Liver (tissue), 3 donors: ENCODE measurements around the gene B3GAT1.
"Not testable (repeated sequence)": the region's sequence is repeated elsewhere in the genome, so short reads cannot be mapped to it uniquely, and the experiment has no call there.

ENCODE experiments used
- EGR1 ChIP-seq, 2 donors: IDR thresholded peaks; 2 replicates each; pipeline ENCODE4 v1.6.1; 2016 to 2018; ENCODE audit warnings: antibody characterized with exemption in 2 of 2, low read depth in 2 of 2
- GABPA ChIP-seq, 2 donors: IDR thresholded peaks in 1 of 2; conservative IDR thresholded peaks in 1 of 2; 2 replicates each; pipeline ENCODE4 v1.6.1; 2016; ENCODE audit warnings: antibody characterized with exemption in 2 of 2, mild to moderate bottlenecking in 1 of 2, moderate library complexity in 1 of 2
- HNF4A ChIP-seq, 2 donors: conservative IDR thresholded peaks; 2 replicates each; pipeline ENCODE4 v1.6.1; 2016; ENCODE audit warnings: antibody characterized with exemption in 2 of 2, mild to moderate bottlenecking in 2 of 2
- HNF4G ChIP-seq: IDR thresholded peaks from 2 replicates; pipeline ENCODE4 v1.6.1; 2016; ENCODE audit warnings: antibody characterized with exemption
- NR2F2 ChIP-seq: IDR thresholded peaks from 2 replicates; pipeline ENCODE4 v1.6.1; 2016; ENCODE audit warnings: antibody characterized with exemption
- RAD21 ChIP-seq, 2 donors: IDR thresholded peaks; 2 replicates each; pipeline ENCODE4 v1.6.1; 2016; ENCODE audit warnings: antibody characterized with exemption in 2 of 2, mild to moderate bottlenecking in 2 of 2
- SP1 ChIP-seq: IDR thresholded peaks from 2 replicates; pipeline ENCODE4 v1.6.1; 2018; ENCODE audit warnings: antibody characterized with exemption, mild to moderate bottlenecking
- TAF1 ChIP-seq: conservative IDR thresholded peaks from 2 replicates; pipeline ENCODE4 v1.6.1; 2016; ENCODE audit warnings: antibody characterized with exemption, mild to moderate bottlenecking
- YY1 ChIP-seq: IDR thresholded peaks from 2 replicates; pipeline ENCODE4 v1.6.1; 2016; ENCODE audit warnings: antibody characterized with exemption, mild to moderate bottlenecking
- TF ChIP-seq, protein P1 (sequence below): fragments of 150-350 bp; IDR thresholded peaks from 2 replicates; pipeline ENCODE4 v1.5.1; 2017; ENCODE audit warnings: improper control_type of control experiment, low read depth, low read length; ENCODE audit not compliant: missing input control
- TF ChIP-seq, protein P2 (sequence below): IDR thresholded peaks from 2 replicates; pipeline ENCODE4 v1.6.1; 2016; ENCODE audit warnings: antibody characterized with exemption
- TF ChIP-seq, protein P3 (sequence below): IDR thresholded peaks from 2 replicates; pipeline ENCODE4 v1.6.1; 2016; ENCODE audit warnings: antibody characterized with exemption, mild to moderate bottlenecking
- TF ChIP-seq, protein P4 (sequence below): IDR thresholded peaks from 2 replicates; pipeline ENCODE4 v1.6.1; 2016; ENCODE audit warnings: antibody characterized with exemption
- donor health status: healthy.
- donor health status: healthy.

DNA sequence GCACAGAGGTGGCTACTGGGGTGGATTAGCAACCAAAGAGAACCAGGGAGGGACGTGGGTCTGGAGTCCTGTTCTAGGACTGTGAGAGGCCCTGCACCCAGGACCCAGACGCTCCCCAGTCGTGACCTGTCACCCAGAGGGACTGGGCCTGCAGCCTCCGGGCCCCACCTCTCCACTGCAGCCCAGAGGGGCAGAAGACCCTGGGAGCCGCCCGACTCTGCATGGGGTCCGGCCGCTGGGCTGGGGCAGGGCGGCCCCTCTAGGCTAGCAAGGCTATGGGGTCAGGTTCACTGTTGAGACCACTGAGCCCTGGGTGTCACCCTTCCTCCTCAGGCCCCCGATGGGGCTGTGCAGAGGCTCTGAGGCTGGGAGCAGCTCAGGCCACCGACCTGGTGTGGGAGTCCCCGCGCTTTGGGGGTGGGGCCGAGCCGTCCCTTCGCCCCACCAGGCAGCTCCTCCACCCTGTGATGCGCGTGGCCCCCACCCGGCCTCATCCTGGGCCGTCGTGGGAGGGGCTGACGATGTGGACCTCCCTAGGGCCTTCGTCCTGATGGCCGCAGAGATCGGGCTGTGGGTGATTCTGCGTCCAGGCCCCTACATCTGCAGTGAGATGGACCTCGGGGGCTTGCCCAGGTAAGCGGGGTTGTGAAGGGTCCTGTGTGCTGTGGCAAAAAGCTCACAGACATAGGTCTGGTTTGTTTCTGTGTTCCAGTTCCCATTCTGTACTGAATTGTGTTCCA is 67.4 kb downstream of the B3GAT1 start:
- TF ChIP-seq TAF1; NR2F2; YY1; SP1; EGR1 (IDR thresholded peaks at IDR 0.05; ENCODE audit: low read depth in 2 of 2); HNF4A (conservative IDR thresholded peaks at IDR 0.05); GABPA (IDR thresholded peaks at IDR 0.05 in 1 of 2, conservative IDR thresholded peaks at IDR 0.05 in 1 of 2); HNF4G; RAD21 (IDR thresholded peaks at IDR 0.05): not testable (repeated sequence)
- TF ChIP-seq, protein P1, sequence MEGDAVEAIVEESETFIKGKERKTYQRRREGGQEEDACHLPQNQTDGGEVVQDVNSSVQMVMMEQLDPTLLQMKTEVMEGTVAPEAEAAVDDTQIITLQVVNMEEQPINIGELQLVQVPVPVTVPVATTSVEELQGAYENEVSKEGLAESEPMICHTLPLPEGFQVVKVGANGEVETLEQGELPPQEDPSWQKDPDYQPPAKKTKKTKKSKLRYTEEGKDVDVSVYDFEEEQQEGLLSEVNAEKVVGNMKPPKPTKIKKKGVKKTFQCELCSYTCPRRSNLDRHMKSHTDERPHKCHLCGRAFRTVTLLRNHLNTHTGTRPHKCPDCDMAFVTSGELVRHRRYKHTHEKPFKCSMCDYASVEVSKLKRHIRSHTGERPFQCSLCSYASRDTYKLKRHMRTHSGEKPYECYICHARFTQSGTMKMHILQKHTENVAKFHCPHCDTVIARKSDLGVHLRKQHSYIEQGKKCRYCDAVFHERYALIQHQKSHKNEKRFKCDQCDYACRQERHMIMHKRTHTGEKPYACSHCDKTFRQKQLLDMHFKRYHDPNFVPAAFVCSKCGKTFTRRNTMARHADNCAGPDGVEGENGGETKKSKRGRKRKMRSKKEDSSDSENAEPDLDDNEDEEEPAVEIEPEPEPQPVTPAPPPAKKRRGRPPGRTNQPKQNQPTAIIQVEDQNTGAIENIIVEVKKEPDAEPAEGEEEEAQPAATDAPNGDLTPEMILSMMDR: not testable (repeated sequence)
- TF ChIP-seq, protein P2, sequence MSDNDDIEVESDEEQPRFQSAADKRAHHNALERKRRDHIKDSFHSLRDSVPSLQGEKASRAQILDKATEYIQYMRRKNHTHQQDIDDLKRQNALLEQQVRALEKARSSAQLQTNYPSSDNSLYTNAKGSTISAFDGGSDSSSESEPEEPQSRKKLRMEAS: not testable (repeated sequence)
- TF ChIP-seq, protein P3, sequence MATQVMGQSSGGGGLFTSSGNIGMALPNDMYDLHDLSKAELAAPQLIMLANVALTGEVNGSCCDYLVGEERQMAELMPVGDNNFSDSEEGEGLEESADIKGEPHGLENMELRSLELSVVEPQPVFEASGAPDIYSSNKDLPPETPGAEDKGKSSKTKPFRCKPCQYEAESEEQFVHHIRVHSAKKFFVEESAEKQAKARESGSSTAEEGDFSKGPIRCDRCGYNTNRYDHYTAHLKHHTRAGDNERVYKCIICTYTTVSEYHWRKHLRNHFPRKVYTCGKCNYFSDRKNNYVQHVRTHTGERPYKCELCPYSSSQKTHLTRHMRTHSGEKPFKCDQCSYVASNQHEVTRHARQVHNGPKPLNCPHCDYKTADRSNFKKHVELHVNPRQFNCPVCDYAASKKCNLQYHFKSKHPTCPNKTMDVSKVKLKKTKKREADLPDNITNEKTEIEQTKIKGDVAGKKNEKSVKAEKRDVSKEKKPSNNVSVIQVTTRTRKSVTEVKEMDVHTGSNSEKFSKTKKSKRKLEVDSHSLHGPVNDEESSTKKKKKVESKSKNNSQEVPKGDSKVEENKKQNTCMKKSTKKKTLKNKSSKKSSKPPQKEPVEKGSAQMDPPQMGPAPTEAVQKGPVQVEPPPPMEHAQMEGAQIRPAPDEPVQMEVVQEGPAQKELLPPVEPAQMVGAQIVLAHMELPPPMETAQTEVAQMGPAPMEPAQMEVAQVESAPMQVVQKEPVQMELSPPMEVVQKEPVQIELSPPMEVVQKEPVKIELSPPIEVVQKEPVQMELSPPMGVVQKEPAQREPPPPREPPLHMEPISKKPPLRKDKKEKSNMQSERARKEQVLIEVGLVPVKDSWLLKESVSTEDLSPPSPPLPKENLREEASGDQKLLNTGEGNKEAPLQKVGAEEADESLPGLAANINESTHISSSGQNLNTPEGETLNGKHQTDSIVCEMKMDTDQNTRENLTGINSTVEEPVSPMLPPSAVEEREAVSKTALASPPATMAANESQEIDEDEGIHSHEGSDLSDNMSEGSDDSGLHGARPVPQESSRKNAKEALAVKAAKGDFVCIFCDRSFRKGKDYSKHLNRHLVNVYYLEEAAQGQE: not testable (repeated sequence)
- TF ChIP-seq, protein P4, sequence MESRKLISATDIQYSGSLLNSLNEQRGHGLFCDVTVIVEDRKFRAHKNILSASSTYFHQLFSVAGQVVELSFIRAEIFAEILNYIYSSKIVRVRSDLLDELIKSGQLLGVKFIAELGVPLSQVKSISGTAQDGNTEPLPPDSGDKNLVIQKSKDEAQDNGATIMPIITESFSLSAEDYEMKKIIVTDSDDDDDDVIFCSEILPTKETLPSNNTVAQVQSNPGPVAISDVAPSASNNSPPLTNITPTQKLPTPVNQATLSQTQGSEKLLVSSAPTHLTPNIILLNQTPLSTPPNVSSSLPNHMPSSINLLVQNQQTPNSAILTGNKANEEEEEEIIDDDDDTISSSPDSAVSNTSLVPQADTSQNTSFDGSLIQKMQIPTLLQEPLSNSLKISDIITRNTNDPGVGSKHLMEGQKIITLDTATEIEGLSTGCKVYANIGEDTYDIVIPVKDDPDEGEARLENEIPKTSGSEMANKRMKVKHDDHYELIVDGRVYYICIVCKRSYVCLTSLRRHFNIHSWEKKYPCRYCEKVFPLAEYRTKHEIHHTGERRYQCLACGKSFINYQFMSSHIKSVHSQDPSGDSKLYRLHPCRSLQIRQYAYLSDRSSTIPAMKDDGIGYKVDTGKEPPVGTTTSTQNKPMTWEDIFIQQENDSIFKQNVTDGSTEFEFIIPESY: not testable (repeated sequence)
